ENCODE data around the gene PTPRG.

Gene PTPRG

GRCh38 chr3:62238003-62238402 is 676.6 kb downstream of the PTPRG start:
- DNase-seq (ENCODE audit: low read depth) = no peak

GRCh38 chr3:62238431-62238830 is 677.1 kb downstream of the PTPRG start:
- no peak for DNase-seq (ENCODE audit: low read depth)

GRCh38 chr3:62241279-62241678 is 679.9 kb downstream of the PTPRG start:
- no peak for DNase-seq (ENCODE audit: low read depth)

GRCh38 chr3:62242831-62243509 is 681.6 kb downstream of the PTPRG start:
- DNase-seq (ENCODE audit: low read depth) = no peak

GRCh38 chr3:62246094-62246493 is 684.7 kb downstream of the PTPRG start:
- DNase-seq (ENCODE audit: low read depth) = no peak

- DNase-seq (ENCODE audit: low read depth) = no peak
These were observed 685.6 kb downstream of the PTPRG start for GRCh38 chr3:62246985-62247384.

GRCh38 chr3:62248734-62249483 is 687.5 kb downstream of the PTPRG start:
- DNase-seq (ENCODE audit: low read depth) = no peak

GRCh38 chr3:62249484-62249776 is 688.1 kb downstream of the PTPRG start:
- DNase-seq (ENCODE audit: low read depth) = no peak

GRCh38 chr3:62249855-62250543 is 688.6 kb downstream of the PTPRG start:
- no peak for DNase-seq (ENCODE audit: low read depth)

GRCh38 chr3:62252438-62253157 is 691.2 kb downstream of the PTPRG start:
- no peak for DNase-seq (ENCODE audit: low read depth)

- no peak for DNase-seq (ENCODE audit: low read depth)
These were observed 692.6 kb downstream of the PTPRG start for GRCh38 chr3:62253971-62254370.

GRCh38 chr3:62255758-62256157 is 694.4 kb downstream of the PTPRG start:
- DNase-seq (ENCODE audit: low read depth) = no peak

- DNase-seq (ENCODE audit: low read depth) = no peak
These were observed 698.6 kb downstream of the PTPRG start for GRCh38 chr3:62259924-62260323.

GRCh38 chr3:62260655-62261054 is 699.3 kb downstream of the PTPRG start:
- no peak for DNase-seq (ENCODE audit: low read depth)

GRCh38 chr3:62261121-62261520 is 699.8 kb downstream of the PTPRG start:
- no peak for DNase-seq (ENCODE audit: low read depth)

- no peak for DNase-seq (ENCODE audit: low read depth)
These were observed 700.4 kb downstream of the PTPRG start for GRCh38 chr3:62261736-62262135.

GRCh38 chr3:62265528-62265927 is 704.2 kb downstream of the PTPRG start:
- no peak for DNase-seq (ENCODE audit: low read depth)

- no peak for DNase-seq (ENCODE audit: low read depth)
These were observed 705.4 kb downstream of the PTPRG start for GRCh38 chr3:62266668-62267283.

GRCh38 chr3:62276658-62277180 is 715.3 kb downstream of the PTPRG start:
- no peak for DNase-seq (ENCODE audit: low read depth)

- DNase-seq (ENCODE audit: low read depth) = no peak
These were observed 716.1 kb downstream of the PTPRG start for GRCh38 chr3:62277450-62277849.

GRCh38 chr3:62277986-62278385 is 716.6 kb downstream of the PTPRG start:
- no peak for DNase-seq (ENCODE audit: low read depth)

- DNase-seq (ENCODE audit: low read depth) = no peak
These were observed 720.4 kb downstream of the PTPRG start for GRCh38 chr3:62281726-62282125.

All from stimulated activated CD8-positive, alpha-beta memory T cell treated with anti-CD3 and anti-CD28 coated beads, Interleukin-15, amount 100 ng/mL, for 24 hours (primary cell).